SH-SY5Y (cell line): ENCODE data around the gene ACTMAP.

Experiments
- GATA2 ChIP-seq: IDR thresholded peaks from 2 replicates; pipeline ENCODE4 v1.6.1; 2011; ENCODE audit warnings: mild to moderate bottlenecking, low read depth, low read length
- GATA3 ChIP-seq: IDR thresholded peaks from 2 replicates; pipeline ENCODE4 v1.6.1; 2011; ENCODE audit warnings: low read depth, mild to moderate bottlenecking, low read length, moderate library complexity

DNA sequence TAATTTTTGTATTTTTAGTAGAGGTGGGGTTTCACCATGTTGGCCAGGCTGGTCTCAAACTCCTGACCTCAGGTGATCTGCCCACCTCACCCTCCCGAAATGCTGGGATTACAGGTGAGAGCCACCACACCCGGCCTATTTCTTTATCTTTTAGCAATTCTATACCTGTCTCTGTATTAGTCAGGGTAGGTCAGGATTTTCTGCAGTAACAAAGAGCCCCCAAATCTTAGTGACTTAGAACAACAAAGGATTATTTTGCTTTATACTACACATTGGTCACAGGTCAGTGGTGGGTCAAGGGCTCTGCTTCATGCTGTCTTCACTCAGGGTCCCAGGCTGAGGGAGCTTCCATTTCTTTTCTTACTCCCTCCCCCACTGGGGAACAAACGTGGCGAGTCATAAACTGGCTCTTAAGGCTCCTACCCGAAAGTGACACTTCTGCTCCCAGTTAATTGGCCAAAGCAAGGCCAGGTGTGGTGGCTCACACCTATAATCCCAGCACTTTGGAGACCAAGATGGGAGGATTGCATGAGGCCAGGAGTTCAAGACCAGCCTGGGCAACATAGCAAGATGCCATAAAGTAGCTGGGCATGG lies 26.5 kb downstream of the ACTMAP start:
- TF ChIP-seq GATA2 (no peak), GATA3 (no peak)
